HG02852 (cell line): ENCODE data around the gene TRMT10C.
"Not testable (repeated sequence)": the region's sequence is repeated elsewhere in the genome, so short reads cannot be mapped to it uniquely, and the experiment has no call there.

ENCODE experiments used
- ATAC-seq: cut with Tn5 transposase; IDR thresholded peaks from one replicate; pipeline ENCODE4 v1.9.1; 2021; ENCODE audit warnings: mild to moderate bottlenecking, moderate library complexity; ENCODE audit not compliant: unreplicated experiment

Gene TRMT10C

GRCh38 chr3:101544161-101544850, 17.4 kb upstream of the TRMT10C start:
- no peak for ATAC-seq

DNA sequence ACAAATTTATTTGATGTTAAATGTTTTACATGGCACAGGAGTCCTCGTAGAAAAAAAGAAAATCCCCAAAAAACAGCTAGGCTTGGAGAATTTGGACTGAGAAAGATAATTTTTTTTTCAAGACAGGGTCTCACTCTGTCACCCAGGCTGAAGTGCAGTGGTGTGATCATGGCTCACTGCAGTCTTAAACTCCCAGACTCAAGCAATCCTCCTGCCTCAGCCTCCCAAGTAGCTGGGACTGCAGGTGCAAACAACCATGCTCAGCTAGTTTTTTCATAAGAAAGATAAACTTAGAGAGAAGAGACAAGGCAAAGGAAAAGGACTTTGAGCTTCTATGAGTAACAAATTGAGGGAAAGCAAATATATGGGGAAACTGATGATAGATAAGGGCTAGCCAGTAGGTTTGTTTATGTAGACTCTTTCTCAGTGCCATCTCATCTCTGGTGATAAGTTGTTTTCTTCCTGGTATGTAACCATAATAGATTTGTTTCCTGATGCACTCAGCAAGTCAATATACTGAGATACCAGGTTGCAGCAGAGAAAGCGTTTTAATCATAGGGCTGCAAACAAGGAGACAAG, 13.1 kb upstream of the TRMT10C start:
- ATAC-seq, result no peak

DNA sequence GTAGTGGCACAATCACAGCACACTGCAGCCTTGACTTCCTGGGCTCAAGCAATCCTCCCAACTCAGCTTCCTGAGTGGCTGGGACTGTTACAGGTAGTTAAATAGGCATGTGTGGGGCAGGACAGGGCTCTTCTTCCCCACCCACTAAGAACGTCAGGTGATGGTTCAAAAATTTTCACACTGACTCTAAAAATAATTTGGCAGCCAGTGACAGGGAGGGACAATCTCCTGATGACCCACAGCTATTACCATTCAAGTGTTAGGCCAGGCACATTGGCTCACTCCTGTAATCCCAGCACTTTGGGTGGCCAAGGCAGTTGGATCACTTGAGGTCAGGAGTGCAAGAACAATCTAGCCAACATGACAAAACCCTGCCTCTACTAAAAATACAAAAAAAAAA, 12.2 kb upstream of the TRMT10C start:
- no peak for ATAC-seq

- not testable (repeated sequence) for ATAC-seq
These were observed 10.1 kb upstream of the TRMT10C start for GRCh38 chr3:101551359-101552081.

DNA sequence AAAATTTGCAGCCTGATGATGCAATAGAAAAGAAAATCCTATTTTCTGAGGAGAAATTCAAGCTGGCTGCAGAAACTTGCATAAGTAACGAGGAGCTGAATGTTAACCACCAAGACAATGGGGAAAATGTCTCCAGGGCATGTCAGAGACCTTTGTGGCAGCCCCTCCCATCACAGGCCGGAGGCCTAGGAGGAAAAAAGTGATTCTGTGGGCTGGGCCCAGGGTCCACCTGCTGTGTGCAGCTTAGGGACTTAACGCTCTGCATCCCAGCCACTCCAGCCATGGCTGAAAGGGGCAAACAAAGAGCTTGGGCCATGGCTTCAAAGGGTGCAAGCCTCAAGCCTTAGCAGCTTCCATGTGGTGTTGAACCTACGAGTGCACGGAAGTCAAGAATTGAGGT, 8.3 kb upstream of the TRMT10C start:
- ATAC-seq, result not testable (repeated sequence)

DNA sequence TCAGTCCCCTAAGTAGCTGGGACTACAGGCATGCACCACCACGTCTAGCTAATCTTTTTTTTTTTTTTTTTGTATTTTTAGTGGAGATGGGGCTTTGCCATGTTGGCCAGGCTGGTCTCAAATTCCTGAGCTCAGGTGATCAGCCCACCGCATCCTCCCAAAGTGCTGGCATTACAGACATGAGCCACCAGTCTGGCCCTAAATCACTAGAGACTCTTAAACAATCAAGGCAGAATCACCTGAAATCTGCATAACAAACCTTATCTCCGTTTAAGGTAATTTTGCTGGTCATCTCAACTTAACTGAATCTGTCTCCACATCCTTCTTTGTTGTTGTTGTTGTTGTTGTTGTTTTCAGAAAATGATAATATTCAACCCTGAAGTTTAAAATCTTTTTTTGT, 5.6 kb upstream of the TRMT10C start:
- no peak for ATAC-seq

DNA sequence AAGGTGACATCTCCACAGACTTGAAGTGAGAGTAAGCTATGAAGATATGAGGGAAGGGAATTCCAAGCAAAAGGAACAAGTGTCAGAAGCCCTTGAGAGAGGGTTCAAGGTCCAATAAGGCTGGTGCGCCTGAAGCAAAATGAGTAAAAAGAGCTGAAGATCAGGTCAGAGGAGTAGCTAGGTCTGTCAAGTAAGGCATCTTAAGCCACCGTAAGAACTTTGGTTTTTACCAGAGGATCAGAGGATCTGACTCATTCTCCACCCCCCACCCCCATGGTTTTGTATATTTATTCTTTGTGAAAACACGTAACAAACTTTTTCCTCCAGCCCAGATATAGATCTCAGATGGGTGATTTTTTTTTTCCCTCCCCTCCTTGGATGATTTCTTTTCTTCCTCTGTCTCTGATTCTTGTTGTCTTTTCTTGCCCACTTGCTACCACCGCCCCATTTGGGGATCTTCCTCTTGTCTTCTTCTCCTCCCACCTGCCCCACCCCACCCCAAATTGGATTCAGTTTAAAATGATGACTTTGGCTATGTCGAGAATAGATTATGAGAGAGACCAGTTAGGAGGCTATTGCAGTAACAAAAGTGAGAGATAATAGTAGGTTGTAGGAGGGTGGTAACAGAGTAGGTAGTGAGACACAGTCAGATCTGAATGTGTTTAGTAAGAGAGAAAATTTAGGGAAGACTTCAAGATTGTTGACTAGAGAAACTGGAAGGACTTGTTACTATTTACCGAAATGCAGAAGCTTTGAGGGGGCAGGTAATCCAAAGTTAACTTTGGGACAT, 6.1 kb downstream of the TRMT10C start:
- no peak for ATAC-seq

DNA sequence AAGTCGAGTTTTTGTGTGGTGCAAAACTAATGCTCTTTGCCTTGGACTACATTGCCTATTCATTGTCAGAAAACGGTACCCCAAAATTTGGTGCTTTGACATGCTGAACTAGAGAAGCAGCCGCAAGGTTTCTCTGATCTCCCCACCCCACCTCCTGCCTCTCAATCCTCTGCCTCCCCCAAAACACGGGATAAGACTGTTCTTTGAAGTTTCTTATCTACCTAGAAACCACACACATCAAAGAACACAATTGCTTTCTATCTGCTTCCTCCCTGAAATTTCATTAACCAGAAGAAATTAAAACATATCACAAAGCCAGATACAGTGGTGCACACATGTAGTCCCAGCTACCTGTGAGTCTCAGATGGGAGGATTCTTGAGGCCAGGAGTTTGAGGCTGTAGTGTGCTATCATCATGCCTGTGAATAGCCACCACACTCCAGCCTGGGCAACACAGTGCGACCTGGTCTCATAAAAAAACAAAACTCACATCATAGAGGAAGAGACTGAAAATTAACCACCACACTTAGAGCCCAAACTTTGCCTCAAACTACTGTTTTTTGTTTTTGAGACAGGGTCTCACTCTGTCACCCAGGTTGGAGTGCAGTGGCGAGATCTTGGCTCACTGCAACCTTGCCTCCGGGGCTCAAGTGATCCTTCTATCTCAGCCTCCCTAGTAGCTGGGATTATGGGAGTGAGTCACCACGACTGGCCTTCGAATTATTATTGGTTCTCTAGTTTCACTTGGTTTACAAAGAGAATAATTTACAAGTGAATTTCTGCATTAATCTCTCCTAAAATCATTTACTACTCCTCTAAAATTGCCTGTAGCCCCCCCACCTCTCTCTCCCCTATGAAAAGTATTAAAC, 9.6 kb downstream of the TRMT10C start:
- ATAC-seq, result no peak

DNA sequence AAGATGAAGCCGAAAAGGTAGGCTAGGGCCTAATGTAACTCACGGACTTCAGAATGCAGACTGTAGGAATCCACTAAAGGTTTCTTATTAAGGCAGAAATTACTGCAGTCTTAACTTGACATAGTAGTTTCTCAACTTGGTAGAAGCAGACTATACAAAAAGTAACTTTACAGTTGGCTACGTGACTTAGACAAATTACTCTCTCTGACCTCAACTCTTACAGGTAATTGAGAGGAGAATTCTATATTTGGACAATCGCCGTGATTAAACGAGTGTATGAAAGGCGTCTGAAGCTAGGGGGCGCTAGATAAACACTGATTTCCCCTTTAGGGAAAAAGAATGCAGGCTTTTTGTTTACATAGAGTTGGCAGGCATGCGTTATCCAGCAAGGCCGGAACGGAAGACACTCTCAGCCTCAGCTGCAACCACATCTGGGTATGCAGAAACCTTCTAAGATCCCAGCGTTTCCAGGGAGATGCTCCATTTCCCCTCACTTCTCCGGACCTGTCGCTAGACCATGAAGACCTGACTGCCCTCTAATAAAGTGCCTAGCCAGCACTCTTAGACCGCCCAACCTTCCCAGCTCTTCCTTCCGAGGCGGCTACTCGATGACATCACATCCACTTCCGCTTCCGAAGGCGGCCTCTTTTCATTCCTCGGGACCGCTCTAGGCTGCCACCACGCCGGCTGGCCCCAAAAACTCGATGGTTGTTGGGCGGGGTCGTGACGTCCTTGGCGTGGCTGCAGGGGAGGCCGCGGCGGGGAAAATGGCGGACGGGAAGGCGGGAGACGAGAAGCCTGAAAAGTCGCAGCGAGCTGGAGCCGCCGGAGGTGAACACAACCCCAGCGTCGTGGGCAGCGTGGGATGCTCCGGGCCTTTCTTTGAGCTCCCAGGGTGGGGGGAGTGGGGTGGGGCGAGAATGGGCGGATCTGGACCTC, 12.1 kb downstream of the TRMT10C start, which contains the start of gene PCNP:
Gene PCNP, plus strand, starts transcription at position 732 of the 939 bp plus-strand sequence. Its CDS starts 36 bp downstream, at position 768.
- peak; percentile 88 for ATAC-seq

DNA sequence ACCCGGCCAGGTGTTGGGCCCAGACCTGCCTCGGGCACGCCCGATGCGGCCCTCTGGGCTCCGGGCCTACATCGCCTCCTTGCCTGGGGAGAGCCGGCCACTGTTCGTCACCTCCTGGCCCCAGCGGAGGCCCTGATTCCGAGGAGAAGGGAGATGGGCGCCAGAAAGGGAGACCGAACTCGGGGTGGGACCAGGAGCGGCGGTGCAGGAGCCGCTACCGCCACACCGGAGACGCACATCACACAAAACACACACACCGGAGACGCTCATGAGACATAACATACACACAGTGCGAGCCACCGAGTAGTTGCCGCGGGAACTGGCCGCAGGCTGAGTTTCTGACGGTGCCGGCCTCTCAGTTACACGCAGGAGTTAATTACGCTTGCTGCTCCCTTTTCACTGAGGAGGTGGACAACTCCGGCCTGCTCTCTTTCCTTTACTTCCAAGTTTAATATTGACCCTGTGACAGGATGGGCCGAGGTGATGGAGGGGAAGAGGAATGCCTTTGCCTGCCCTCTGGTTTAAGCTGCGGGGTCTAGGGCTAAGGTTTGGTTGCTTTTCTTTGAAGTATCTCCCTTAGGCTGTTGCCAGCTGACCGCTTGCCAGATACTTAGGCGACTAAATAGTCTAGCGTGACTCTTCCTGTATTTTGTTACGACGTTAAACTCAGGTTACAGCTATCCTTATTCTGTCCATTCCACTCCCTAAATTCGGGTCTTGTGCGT, 12.9 kb downstream of the TRMT10C start:
- peak; percentile 43 for ATAC-seq

- ATAC-seq, result no peak
These were observed 15.6 kb downstream of the TRMT10C start for GRCh38 chr3:101577286-101577685.

- ATAC-seq, result no peak
These were observed 26.9 kb downstream of the TRMT10C start for GRCh38 chr3:101588616-101589015.

- no peak for ATAC-seq
These were observed 29.4 kb downstream of the TRMT10C start for GRCh38 chr3:101591071-101591470.

- no peak for ATAC-seq
These were observed 41.1 kb downstream of the TRMT10C start for GRCh38 chr3:101602731-101603130.

DNA sequence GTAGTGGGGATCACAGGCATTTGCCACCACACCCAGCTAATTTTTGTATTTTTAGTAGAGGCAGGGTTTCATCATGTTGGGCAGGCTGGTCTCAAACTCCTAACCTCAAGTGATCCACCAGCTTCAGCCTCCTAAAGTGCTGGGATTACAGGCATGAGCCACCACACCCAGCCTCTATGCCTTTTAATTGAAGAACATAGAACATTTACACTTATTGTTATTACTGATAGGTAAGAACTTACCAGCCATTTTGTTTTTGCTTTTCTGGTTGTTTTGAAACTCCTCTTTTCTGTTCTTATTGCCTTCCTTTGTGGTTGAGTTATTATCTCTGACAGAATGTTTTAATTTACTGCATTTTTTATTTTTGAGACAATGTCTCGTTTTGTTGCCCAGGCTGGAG, 41.5 kb downstream of the TRMT10C start:
- no peak for ATAC-seq

DNA sequence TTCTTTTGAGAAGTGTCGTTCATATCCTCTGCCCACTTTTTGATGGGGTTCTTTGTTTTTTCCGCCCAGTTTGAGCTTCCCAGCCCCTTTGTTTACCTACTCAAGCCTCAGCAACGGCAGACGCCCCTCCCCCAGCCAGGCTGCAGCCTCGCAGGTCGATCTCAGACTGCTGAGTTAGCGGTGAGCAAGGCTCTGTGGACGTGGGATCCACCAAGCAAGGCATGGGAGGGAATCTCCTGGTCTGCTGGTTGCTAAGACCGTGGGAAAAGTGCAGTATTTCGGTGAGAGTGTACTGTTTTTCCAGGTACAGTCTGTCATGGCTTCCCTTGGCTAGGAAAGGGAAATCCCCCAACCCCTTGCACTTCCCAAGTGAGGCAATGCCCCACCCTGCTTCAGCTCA, 43.7 kb downstream of the TRMT10C start:
- ATAC-seq, result not testable (repeated sequence)

DNA sequence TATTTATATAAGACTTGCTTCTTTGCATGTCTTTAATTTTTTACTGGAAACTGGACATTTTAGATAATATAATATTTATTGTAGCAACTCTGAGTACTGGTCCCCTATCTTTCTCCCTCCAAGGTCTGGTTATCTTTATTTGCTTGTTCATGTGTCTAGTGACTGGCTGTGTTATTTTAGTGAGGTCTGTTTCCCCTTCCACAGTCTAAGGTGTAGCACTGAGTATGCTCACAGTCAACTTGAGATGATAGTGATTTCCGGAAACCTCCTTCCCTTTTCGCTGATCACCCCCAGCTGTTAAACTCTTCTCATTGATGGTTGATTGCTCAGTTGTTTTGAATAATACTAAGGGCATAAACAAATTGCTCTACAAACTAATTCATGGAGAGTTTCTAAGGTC, 49.4 kb downstream of the TRMT10C start:
- peak; percentile 79 for ATAC-seq

GRCh38 chr3:101613014-101613413, 51.3 kb downstream of the TRMT10C start:
- ATAC-seq, result not testable (repeated sequence)
